Sigmoid colon (tissue), 7 donors: ENCODE results near the gene INPP5F. TPM values are rescaled to one million over a fixed set of nuclear protein-coding genes. Genes with fewer than 3 reads are reported as not detected.

ENCODE experiments used
- DNase-seq: peaks from one replicate; pipeline ENCODE4 v3.0.0-alpha.2; 2019
- H3K27ac ChIP-seq, 4 donors: fragments of 200-600 bp; sonication (generic); one replicate each; pipeline ENCODE4 v1.5.1; 2016 to 2019; ENCODE audit warnings: mild to moderate bottlenecking in 1 of 4
- H3K27me3 ChIP-seq, 3 donors: fragments of 200-600 bp; sonication (generic); one replicate each; pipeline ENCODE4 v1.5.1; 2019; ENCODE audit warnings: mild to moderate bottlenecking in 1 of 3
- H3K36me3 ChIP-seq, 4 donors: fragments of 200-600 bp; sonication (generic); one replicate each; pipeline ENCODE4 v1.5.1; 2016 to 2019
- H3K4me1 ChIP-seq, 4 donors: fragments of 200-600 bp; sonication (generic); one replicate each; pipeline ENCODE4 v1.5.1; 2017 to 2019
- H3K4me3 ChIP-seq, 4 donors: fragments of 200-600 bp; sonication (generic); one replicate each; pipeline ENCODE4 v1.5.1; 2017 to 2019; ENCODE audit warnings: mild to moderate bottlenecking in 2 of 4, moderate library complexity in 1 of 4
- H3K9me3 ChIP-seq, 4 donors: fragments of 200-600 bp in 3 of 4; sonication (generic) in 3 of 4; one replicate each; pipeline versions ENCODE4 v1.5.1 to v1.6.1; 2013 to 2019
- CTCF ChIP-seq, 4 experiments: fragments of 450-650 bp in 3 of 4; fragments of 200-600 bp in 1 of 4; IDR thresholded peaks; one replicate each; pipeline ENCODE4 v1.5.1; 2016 to 2019; ENCODE audit warnings: antibody characterized with exemption in 4 of 4, mild to moderate bottlenecking in 3 of 4, moderate library complexity in 2 of 4
- EP300 ChIP-seq, 4 donors: sonication (generic); formaldehyde crosslinking; IDR thresholded peaks; one replicate each; pipeline ENCODE4 v1.6.1; 2017; ENCODE audit warnings: antibody characterized with exemption in 4 of 4
- POLR2A ChIP-seq, 2 donors: fragments of 450-650 bp; IDR thresholded peaks; one replicate each; pipeline ENCODE4 v1.6.1; 2016; ENCODE audit warnings: antibody characterized with exemption in 2 of 2, mild to moderate bottlenecking in 2 of 2, moderate library complexity in 2 of 2
- POLR2AphosphoS5 ChIP-seq, 4 donors: sonication (generic); formaldehyde crosslinking; IDR thresholded peaks; one replicate each; pipeline ENCODE4 v1.6.1; 2017; ENCODE audit warnings: antibody characterized with exemption in 4 of 4
- WGBS, 2 donors: extraction: QIAGEN DNeasy Blood & Tissue Kit; methylation state at CpG; one replicate each; pipeline ENCODE4 v1.1.7; 2013; 5-methylcytosine and 5-hydroxymethylcytosine counted together
- intact Hi-C: fragments of 100-400 bp; cut with DNase I; formaldehyde crosslinking; loops from one replicate; pipeline ENCODE4 v1.15.1; 2023
- polyA plus RNA-seq, 3 donors: library from polyadenylated mRNA; stranded (reverse); fragments of 200-250 nt; gene quantifications; one replicate each; pipeline ENCODE4 v1.2.3, GENCODE V29; 2013
- total RNA-seq, 4 donors: library from RNA; depleted of rRNA; stranded (reverse); fragments of >200 nt; gene quantifications; one replicate each; pipeline ENCODE4 v1.1.0, GENCODE V29; 2016
- donor health status: healthy with polysubstance abuse.
- donor health status: Bipolar disorder and iron deficiency.
- donor health status: healthy.

Gene INPP5F
- total and polyA plus RNA-seq, 7 donors = 4.4 to 22.2 (median 16.0) TPM

GRCh38 chr10:119817991-119818888 lies 92.4 kb downstream of the INPP5F start:
- Histone ChIP-seq H3K27me3 (no peaks in the 10 kb centered on the region), H3K27ac (peak overlapping the region; percentile 4 to 74 (median 55)), H3K9me3 (no peaks in the 10 kb centered on the region), H3K36me3 (peaks cover 0 to 42% (median 6%) of the 10 kb centered on the region in 4 donors), H3K4me3 (peak overlapping the region; percentile 4 to 47 (median 41)), H3K4me1 (peaks cover 0 to 7% (median 5%) of the 10 kb centered on the region in 4 donors)
- peak; percentile 89 for DNase-seq
- intact Hi-C loops = loop anchor here (5.0 kb wide), 1 partner anchor 56 kb away; no protein-coding TSS in a partner anchor
- 77 to 92% methylated on average over 84 of the region's 84 CpGs for WGBS, 2 donors
- no peak for TF ChIP-seq EP300 (IDR thresholded peaks at IDR 0.05)
- peak; percentile 31 to 75 (median 57) for TF ChIP-seq POLR2AphosphoS5 (IDR thresholded peaks at IDR 0.05)
- peak in 1 of 4 experiments; percentile 6 for TF ChIP-seq CTCF (IDR thresholded peaks at IDR 0.05)
- peak in 1 of 2 donors; percentile 19 for TF ChIP-seq POLR2A (IDR thresholded peaks at IDR 0.05)

GRCh38 chr10:119818889-119819270 lies 93.0 kb downstream of the INPP5F start:
- peaks cover 0 to 7% (median 5%) of the 10 kb centered on the region in 4 donors for H3K4me1 ChIP-seq
- WGBS, 2 donors = 58 to 89% methylated on average over 10 of the region's 10 CpGs
- no peaks in the 10 kb centered on the region for H3K9me3 ChIP-seq
- peaks cover 0 to 42% (median 10%) of the 10 kb centered on the region in 4 donors for H3K36me3 ChIP-seq
- H3K27me3 ChIP-seq = no peaks in the 10 kb centered on the region
- DNase-seq = no peak
- intact Hi-C loops = loop anchor here (5.0 kb wide), 1 partner anchor 57 kb away; no protein-coding TSS in a partner anchor
- H3K4me3 ChIP-seq = peak overlapping the region; percentile 4 to 47 (median 41)
- peak overlapping the region in 3 of 4 donors; percentile 49 to 74 (median 61) for H3K27ac ChIP-seq
- TF ChIP-seq EP300 (IDR thresholded peaks at IDR 0.05) (no peak), POLR2A (IDR thresholded peaks at IDR 0.05) (no peak), POLR2AphosphoS5 (IDR thresholded peaks at IDR 0.05) (no peak), CTCF (IDR thresholded peaks at IDR 0.05) (no peak)

- Histone ChIP-seq H3K4me1 (peaks cover 0 to 11% (median 7%) of the 10 kb centered on the region in 4 donors), H3K9me3 (no peaks in the 10 kb centered on the region), H3K36me3 (peaks cover 0 to 29% (median 9%) of the 10 kb centered on the region in 4 donors), H3K27ac (no peak overlapping the region), H3K27me3 (no peaks in the 10 kb centered on the region), H3K4me3 (no peak overlapping the region)
- intact Hi-C loops = no loop called here
- 65 to 70% methylated on average over 4 of the region's 4 CpGs for WGBS, 2 donors
- DNase-seq = no peak
- TF ChIP-seq POLR2AphosphoS5 (IDR thresholded peaks at IDR 0.05) (no peak), EP300 (IDR thresholded peaks at IDR 0.05) (no peak), CTCF (IDR thresholded peaks at IDR 0.05) (no peak), POLR2A (IDR thresholded peaks at IDR 0.05) (no peak)
Observed at GRCh38 chr10:119821182-119821581, 95.3 kb downstream of the INPP5F start.

- Histone ChIP-seq H3K9me3 (no peaks in the 10 kb centered on the region), H3K36me3 (peaks cover 0 to 43% (median 13%) of the 10 kb centered on the region in 4 donors), H3K4me3 (no peak overlapping the region), H3K4me1 (peaks cover 0 to 7% (median 3%) of the 10 kb centered on the region in 4 donors), H3K27me3 (no peaks in the 10 kb centered on the region), H3K27ac (no peak overlapping the region)
- no peak for TF ChIP-seq POLR2AphosphoS5 (IDR thresholded peaks at IDR 0.05)
- TF ChIP-seq EP300 (IDR thresholded peaks at IDR 0.05) = no peak
- TF ChIP-seq POLR2A (IDR thresholded peaks at IDR 0.05) = no peak
- TF ChIP-seq CTCF (IDR thresholded peaks at IDR 0.05) = no peak
- DNase-seq = no peak
- intact Hi-C loops = no loop called here
- WGBS, 2 donors = 82 to 87% methylated on average over 3 of the region's 3 CpGs
Observed at GRCh38 chr10:119824299-119824698, 98.4 kb downstream of the INPP5F start.
